T-helper 22 cell (primary cell): ENCODE data around the gene TRIM49C.
"Not testable (repeated sequence)": the region's sequence is repeated elsewhere in the genome, so short reads cannot be mapped to it uniquely, and the experiment has no call there.

Experiments
- DNase-seq: peaks from one replicate; pipeline ENCODE4 v3.0.0-alpha.2; 2020; ENCODE audit warnings: low read depth

TRIM49C gene, protein sequence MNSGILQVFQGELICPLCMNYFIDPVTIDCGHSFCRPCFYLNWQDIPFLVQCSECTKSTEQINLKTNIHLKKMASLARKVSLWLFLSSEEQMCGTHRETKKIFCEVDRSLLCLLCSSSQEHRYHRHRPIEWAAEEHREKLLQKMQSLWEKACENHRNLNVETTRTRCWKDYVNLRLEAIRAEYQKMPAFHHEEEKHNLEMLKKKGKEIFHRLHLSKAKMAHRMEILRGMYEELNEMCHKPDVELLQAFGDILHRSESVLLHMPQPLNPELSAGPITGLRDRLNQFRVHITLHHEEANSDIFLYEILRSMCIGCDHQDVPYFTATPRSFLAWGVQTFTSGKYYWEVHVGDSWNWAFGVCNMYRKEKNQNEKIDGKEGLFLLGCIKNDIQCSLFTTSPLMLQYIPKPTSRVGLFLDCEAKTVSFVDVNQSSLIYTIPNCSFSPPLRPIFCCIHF

DNA sequence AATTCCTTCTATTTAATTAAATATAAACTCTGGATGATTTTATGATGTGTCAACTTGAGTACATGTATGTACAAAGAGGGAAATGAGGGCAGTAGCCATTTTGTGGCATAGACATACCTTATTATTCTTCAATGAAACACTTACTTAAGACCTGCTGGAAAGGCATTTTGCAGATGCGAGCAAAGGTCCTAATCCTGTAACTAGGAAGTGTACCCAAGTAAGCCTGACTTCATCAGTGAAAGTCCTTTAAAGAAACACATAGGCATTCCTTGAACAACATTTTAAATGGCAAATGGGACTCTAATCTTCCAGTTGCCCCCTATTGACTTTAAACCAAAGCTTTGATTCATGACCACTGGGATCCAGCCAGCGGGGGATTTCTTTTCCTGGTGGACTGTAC is at the start of gene TRIM49C:
Gene TRIM49C (plus strand): TSS at position 301 of the 400 bp plus-strand sequence. CDS start 4,106 bp downstream, outside the sequence.
- not testable (repeated sequence) for DNase-seq

DNA sequence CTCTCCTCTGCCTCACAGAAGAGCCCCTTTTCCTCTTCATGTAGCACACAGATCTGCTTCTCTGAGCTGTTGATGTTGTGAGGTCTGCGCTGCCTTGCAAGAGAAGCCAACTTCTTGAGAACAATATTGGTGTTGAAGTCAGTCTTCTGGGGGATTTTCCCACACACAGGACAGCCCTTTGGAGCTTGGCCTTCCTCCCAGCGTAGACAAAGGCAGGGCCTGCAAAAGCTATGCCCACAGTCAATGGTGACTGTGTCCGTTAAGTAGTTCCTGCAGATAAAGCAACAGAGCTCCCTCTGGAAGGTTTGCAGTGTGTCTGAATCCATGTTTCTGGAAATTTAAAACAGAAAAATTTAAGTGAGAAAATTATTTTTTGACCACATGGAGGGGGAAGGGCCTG is 6.7 kb upstream of the TRIM49C start:
- not testable (repeated sequence) for DNase-seq

DNA sequence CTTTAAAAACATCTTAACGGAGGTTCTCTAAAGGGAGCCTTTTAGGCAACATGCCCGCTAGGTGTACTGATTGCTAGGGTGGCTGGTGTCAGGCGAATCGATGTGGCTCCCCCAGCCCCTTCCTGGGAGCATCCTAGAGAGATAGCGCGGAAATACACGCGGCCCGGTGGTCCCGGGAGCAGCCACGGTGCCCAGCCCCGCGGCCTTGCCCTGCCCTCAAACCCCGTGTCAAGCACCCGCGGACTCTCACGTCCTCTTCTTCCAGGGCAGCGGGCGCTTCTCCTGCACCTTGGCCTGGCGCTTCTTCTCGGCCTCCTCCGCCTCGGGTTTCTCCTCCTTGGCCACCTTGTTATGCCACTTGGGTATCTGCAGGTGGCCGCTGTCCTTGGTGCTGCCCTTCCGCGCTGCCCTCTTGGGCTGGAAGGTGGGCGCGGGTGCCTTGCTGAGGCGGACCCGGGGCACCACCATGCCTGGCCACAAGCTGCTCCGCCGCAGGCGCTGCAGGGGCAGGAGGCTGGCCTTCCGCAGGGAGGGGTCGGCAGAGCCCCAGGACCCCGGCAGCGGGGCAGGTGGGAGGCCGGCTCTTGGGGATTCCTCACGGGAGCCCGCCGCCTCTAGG is 20.8 kb downstream of the TRIM49C start:
- DNase-seq: not testable (repeated sequence)

DNA sequence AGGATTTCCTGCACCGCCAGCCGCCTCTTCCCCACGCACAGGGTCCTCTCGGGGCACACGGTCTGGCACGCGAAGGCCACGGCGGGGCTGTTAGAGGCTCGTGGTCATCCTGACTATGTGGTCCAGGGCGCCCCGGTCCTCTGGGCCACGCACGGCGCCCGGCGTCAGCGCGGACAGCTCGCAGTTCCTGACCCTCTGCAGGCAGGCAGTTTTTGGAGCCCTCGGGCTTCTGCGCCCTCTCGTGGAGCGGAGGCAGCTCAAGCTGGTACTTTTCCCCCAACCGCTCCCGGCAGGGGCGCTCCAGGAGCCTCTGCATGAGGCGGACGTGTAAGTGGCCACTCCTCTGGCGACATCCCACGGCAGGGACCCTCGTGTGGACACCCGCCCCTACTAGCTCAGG is 21.4 kb downstream of the TRIM49C start:
- DNase-seq: not testable (repeated sequence)

DNA sequence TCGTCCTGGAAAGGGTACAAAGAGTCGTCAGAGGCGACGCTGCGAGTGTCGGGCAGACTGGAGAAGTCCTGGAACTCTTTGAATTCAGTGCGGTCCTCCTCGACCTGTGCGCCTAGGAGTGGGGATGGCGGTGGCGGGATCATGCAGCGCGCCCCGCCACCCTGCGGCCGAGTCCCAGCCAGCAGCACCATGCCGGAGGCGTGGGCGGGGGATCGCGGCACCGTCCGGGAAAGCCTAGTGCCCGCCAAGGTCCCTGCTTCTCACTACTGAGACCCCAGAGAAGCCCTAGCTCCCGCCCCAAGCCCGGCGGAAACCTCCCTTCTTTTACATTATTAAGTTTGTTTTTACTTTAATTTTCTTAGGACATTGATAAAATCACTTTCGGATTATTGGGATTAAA is 22.6 kb downstream of the TRIM49C start:
- DNase-seq: not testable (repeated sequence)

DNA sequence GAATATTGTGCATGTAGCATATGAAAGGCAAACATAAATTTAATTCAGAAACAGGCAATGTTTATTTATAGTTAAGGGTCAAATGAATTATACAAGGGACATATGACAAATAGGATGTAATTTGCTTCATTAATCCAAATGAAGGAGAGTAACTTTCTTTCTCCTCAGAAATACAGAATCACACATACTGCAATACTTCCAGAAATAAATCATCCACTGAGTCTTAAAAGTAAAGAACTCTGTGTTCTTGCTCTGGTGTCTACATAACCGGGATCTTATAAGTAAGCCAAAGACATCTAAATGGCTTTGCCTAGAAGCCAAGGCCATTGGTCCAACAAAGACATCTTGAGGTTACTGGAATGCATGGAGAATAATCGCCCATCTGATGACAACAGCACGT is 54.7 kb downstream of the TRIM49C start, which contains the start of gene UBTFL1:
Gene UBTFL1 (plus strand): TSS at position 301 of the 400 bp plus-strand sequence. CDS start 0 bp downstream, at position 301.
- DNase-seq: not testable (repeated sequence)

DNA sequence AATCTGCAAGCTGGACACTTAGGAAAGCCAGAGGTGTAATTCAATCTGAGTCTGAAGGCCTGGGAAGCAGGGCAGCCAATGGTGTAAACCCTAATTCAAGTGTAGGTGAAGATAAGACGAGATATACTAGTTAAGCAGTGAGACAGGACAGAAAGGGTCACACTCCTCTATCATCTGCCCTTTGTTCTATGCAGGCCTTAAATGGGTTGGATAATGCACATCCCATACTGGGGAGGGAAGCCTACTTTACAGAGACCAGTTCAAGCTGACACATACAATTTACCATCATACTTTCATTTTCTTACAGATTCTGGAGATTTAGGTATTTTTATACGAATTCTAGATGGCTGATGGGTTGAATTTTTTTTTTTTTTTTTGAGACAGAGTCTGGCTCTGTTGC is 57.8 kb downstream of the TRIM49C start:
- DNase-seq: not testable (repeated sequence)
